ENCODE measurements around the gene ZNHIT1.

GRCh38 chr7:101241015-101241363, 23.0 kb downstream of the ZNHIT1 start:
- TF ChIP-seq, protein P1, sequence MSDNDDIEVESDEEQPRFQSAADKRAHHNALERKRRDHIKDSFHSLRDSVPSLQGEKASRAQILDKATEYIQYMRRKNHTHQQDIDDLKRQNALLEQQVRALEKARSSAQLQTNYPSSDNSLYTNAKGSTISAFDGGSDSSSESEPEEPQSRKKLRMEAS (IDR thresholded peaks at IDR 0.05) = no peak
- no peak for TF ChIP-seq CTCF (IDR thresholded peaks at IDR 0.05; ENCODE audit: low read depth, low read length, missing input control)
- TF ChIP-seq TAF1 (conservative IDR thresholded peaks at IDR 0.05) = no peak
- no peak for TF ChIP-seq HNF4A (conservative IDR thresholded peaks at IDR 0.05)
- TF ChIP-seq, protein P2, sequence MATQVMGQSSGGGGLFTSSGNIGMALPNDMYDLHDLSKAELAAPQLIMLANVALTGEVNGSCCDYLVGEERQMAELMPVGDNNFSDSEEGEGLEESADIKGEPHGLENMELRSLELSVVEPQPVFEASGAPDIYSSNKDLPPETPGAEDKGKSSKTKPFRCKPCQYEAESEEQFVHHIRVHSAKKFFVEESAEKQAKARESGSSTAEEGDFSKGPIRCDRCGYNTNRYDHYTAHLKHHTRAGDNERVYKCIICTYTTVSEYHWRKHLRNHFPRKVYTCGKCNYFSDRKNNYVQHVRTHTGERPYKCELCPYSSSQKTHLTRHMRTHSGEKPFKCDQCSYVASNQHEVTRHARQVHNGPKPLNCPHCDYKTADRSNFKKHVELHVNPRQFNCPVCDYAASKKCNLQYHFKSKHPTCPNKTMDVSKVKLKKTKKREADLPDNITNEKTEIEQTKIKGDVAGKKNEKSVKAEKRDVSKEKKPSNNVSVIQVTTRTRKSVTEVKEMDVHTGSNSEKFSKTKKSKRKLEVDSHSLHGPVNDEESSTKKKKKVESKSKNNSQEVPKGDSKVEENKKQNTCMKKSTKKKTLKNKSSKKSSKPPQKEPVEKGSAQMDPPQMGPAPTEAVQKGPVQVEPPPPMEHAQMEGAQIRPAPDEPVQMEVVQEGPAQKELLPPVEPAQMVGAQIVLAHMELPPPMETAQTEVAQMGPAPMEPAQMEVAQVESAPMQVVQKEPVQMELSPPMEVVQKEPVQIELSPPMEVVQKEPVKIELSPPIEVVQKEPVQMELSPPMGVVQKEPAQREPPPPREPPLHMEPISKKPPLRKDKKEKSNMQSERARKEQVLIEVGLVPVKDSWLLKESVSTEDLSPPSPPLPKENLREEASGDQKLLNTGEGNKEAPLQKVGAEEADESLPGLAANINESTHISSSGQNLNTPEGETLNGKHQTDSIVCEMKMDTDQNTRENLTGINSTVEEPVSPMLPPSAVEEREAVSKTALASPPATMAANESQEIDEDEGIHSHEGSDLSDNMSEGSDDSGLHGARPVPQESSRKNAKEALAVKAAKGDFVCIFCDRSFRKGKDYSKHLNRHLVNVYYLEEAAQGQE (IDR thresholded peaks at IDR 0.05) = no peak
- TF ChIP-seq SP1 (IDR thresholded peaks at IDR 0.05) = no peak
- no peak for TF ChIP-seq NR2F2 (IDR thresholded peaks at IDR 0.05)
- TF ChIP-seq, protein P3, sequence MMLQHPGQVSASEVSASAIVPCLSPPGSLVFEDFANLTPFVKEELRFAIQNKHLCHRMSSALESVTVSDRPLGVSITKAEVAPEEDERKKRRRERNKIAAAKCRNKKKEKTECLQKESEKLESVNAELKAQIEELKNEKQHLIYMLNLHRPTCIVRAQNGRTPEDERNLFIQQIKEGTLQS (IDR thresholded peaks at IDR 0.05) = no peak
- no peak for TF ChIP-seq GABPA (IDR thresholded peaks at IDR 0.05 in 1 of 2, conservative IDR thresholded peaks at IDR 0.05 in 1 of 2)

All from liver (tissue), 3 donors.